Testis (tissue), 3 donors: ENCODE measurements around the gene KLHL29. TPM values are rescaled to one million over a fixed set of nuclear protein-coding genes. Genes with fewer than 3 reads are reported as not detected.

ENCODE experiments used
- DNase-seq: peaks from one replicate; pipeline ENCODE4 v3.0.0-alpha.2; 2019
- H3K27ac ChIP-seq, 2 donors: fragments of 200-600 bp; sonication (generic); one replicate each; pipeline ENCODE4 v1.5.1; 2019
- H3K27me3 ChIP-seq: fragments of 200-600 bp; sonication (generic); one replicate; pipeline ENCODE4 v1.5.1; 2019
- H3K36me3 ChIP-seq: fragments of 200-600 bp; sonication (generic); one replicate; pipeline ENCODE4 v1.5.1; 2017; ENCODE audit warnings: low read depth; ENCODE audit errors: missing control alignments
- H3K4me1 ChIP-seq: fragments of 200-600 bp; sonication (generic); one replicate; pipeline ENCODE4 v1.5.1; 2019
- H3K4me3 ChIP-seq, 2 donors: fragments of 200-600 bp; sonication (generic); one replicate each; pipeline ENCODE4 v1.5.1; 2017 to 2019
- H3K9me3 ChIP-seq: fragments of 200-600 bp; sonication (generic); one replicate; pipeline ENCODE4 v1.5.1; 2017
- CTCF ChIP-seq, 3 experiments: fragments of 450-650 bp in 2 of 3; fragments of 200-600 bp in 1 of 3; sonication (generic) in 1 of 3; IDR thresholded peaks; one replicate each; pipeline ENCODE4 v1.5.1; 2016 to 2019; ENCODE audit warnings: antibody characterized with exemption in 3 of 3, mild to moderate bottlenecking in 2 of 3, moderate library complexity in 1 of 3
- POLR2A ChIP-seq: fragments of 450-650 bp; IDR thresholded peaks from one replicate; pipeline ENCODE4 v1.6.1; 2017; ENCODE audit warnings: antibody characterized with exemption, mild to moderate bottlenecking, moderate library complexity
- WGBS, 2 donors: methylation state at CpG; one replicate each; pipeline ENCODE4 v1.1.5; 2018; 5-methylcytosine and 5-hydroxymethylcytosine counted together
- intact Hi-C: fragments of 100-400 bp; cut with DNase I; formaldehyde crosslinking; loops from one replicate; pipeline ENCODE4 v1.15.1; 2023; ENCODE audit warnings: low total_unique reads
- polyA plus RNA-seq: library from polyadenylated mRNA; stranded (reverse); fragments of 350-450 nt; fragmentation: Illumina TruSeq; extraction: RNeasy Lipid Tissue Mini Kit (QIAGEN cat#74804); gene quantifications from one replicate; pipeline ENCODE4 v1.2.3, GENCODE V29; 2014; ENCODE audit warnings: low read depth, low replicate concordance; ENCODE audit not compliant: insufficient read depth
- total RNA-seq, 2 donors: library from RNA; depleted of rRNA; stranded (reverse); fragments of >200 nt; gene quantifications; one replicate each; pipeline ENCODE4 v1.2.3, GENCODE V29; 2016

Gene KLHL29
- total and polyA plus RNA-seq, 3 donors from 2014 or later = 3.3 to 10.9 (median 7.9) TPM

- Histone ChIP-seq H3K27ac (no peak overlapping the region), H3K36me3 (no peaks in the 10 kb centered on the region), H3K9me3 (no peaks in the 10 kb centered on the region), H3K4me1 (no peaks in the 10 kb centered on the region), H3K27me3 (no peaks in the 10 kb centered on the region), H3K4me3 (no peak overlapping the region)
- no peak for DNase-seq
- TF ChIP-seq CTCF (IDR thresholded peaks at IDR 0.05) (no peak), POLR2A (no peak)
- intact Hi-C loops = no loop called here
- WGBS, 2 donors = 94 to 96% methylated on average over 2 of the region's 2 CpGs
Observed at GRCh38 chr2:23659773-23660172, 274.8 kb downstream of the KLHL29 start.

- H3K36me3 ChIP-seq = no peaks in the 10 kb centered on the region
- DNase-seq = no peak
- intact Hi-C loops = no loop called here
- no peak overlapping the region for H3K4me3 ChIP-seq
- H3K4me1 ChIP-seq = no peaks in the 10 kb centered on the region
- WGBS, 2 donors = 92% methylated on average over 2 of the region's 2 CpGs
- no peak overlapping the region for H3K27ac ChIP-seq
- TF ChIP-seq POLR2A = no peak
- TF ChIP-seq CTCF (IDR thresholded peaks at IDR 0.05) = no peak
- H3K27me3 ChIP-seq = no peaks in the 10 kb centered on the region
- no peaks in the 10 kb centered on the region for H3K9me3 ChIP-seq
Observed at GRCh38 chr2:23660237-23660636, 275.3 kb downstream of the KLHL29 start.

GRCh38 chr2:23661276-23662050, 276.5 kb downstream of the KLHL29 start:
- no peak overlapping the region for H3K27ac ChIP-seq
- no peaks in the 10 kb centered on the region for H3K27me3 ChIP-seq
- no peaks in the 10 kb centered on the region for H3K4me1 ChIP-seq
- no peaks in the 10 kb centered on the region for H3K9me3 ChIP-seq
- TF ChIP-seq CTCF (IDR thresholded peaks at IDR 0.05) (no peak), POLR2A (no peak)
- no peak overlapping the region for H3K4me3 ChIP-seq
- 78% methylated on average over 7 to 11 of the region's 11 CpGs for whole genome bisulfite sequencing, 2 donors
- intact Hi-C loops = no loop called here
- no peaks in the 10 kb centered on the region for H3K36me3 ChIP-seq
- DNase-seq = no peak

DNA sequence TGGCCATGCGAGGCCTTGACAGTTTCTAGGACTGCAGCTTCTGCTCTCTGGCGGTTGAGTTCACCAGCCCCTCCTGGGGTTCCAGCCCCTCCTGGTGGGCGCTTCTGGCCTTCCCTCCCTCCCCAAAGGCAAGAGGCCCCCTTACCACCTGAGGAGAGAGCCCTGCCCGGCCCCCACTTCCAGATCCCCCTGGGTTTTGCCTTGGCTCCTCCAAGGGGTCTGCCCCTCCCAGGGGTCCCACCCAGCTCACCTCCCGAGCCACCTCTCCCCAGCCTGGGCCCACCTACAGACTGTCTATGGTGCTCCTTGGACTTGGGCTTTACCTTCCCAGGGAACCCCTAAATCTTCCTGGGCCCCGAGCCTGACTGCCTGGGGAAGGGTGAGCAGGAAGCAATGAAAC, 277.5 kb downstream of the KLHL29 start:
- no peak overlapping the region for H3K4me3 ChIP-seq
- H3K4me1 ChIP-seq = no peaks in the 10 kb centered on the region
- TF ChIP-seq CTCF (IDR thresholded peaks at IDR 0.05) = no peak
- no peak for TF ChIP-seq POLR2A
- no peak overlapping the region for H3K27ac ChIP-seq
- 83 to 85% methylated on average over 6 of the region's 6 CpGs for WGBS, 2 donors
- H3K9me3 ChIP-seq = no peaks in the 10 kb centered on the region
- no peak for DNase-seq
- H3K36me3 ChIP-seq = no peaks in the 10 kb centered on the region
- intact Hi-C loops = no loop called here
- H3K27me3 ChIP-seq = no peaks in the 10 kb centered on the region
